Hypothalamus (tissue), 51 donors: ENCODE results near the gene OPRL1.

Experiments used
- DNase-seq, 51 donors: peaks; one replicate each; lab custom pipeline; 2025; lab: John Stamatoyannopoulos, UW

Gene OPRL1

GRCh38 chr20:64138276-64138815 is 58.5 kb downstream of the OPRL1 start:
- DNase-seq = no peak

- DNase-seq = no peak
Observed at GRCh38 chr20:64139199-64140060, 59.5 kb downstream of the OPRL1 start.

- DNase-seq = no peak
Observed at GRCh38 chr20:64140061-64140931, 60.4 kb downstream of the OPRL1 start.

- no peak for DNase-seq
Observed at GRCh38 chr20:64140956-64141355, 61.1 kb downstream of the OPRL1 start.

GRCh38 chr20:64142590-64142989 is 62.7 kb downstream of the OPRL1 start:
- no peak for DNase-seq

- no peak for DNase-seq
Observed at GRCh38 chr20:64143018-64143801, 63.3 kb downstream of the OPRL1 start.

- DNase-seq = no peak
Observed at GRCh38 chr20:64144144-64144912, 64.4 kb downstream of the OPRL1 start.

GRCh38 chr20:64145458-64146300 is 65.8 kb downstream of the OPRL1 start:
- no peak for DNase-seq

- DNase-seq = no peak
Observed at GRCh38 chr20:64146301-64146935, 66.5 kb downstream of the OPRL1 start.

GRCh38 chr20:64146936-64147477 is 67.1 kb downstream of the OPRL1 start:
- DNase-seq = peak in 2 of 51 donors; percentile 11 to 36

GRCh38 chr20:64148581-64148980 is 68.7 kb downstream of the OPRL1 start:
- no peak for DNase-seq

GRCh38 chr20:64149141-64149540 is 69.3 kb downstream of the OPRL1 start:
- DNase-seq = no peak

GRCh38 chr20:64149809-64150560 is 70.1 kb downstream of the OPRL1 start:
- no peak for DNase-seq
